Mucosa of stomach (tissue), 1 donor: ENCODE measurements around the gene FUT3.

Experiments
- H3K27me3 ChIP-seq: one replicate; pipeline ENCODE4 v1.7.0; 2013; ENCODE audit warnings: mild to moderate bottlenecking, low read length; ENCODE audit not compliant: control insufficient read depth, insufficient read depth
- H3K36me3 ChIP-seq: one replicate; pipeline ENCODE4 v1.7.0; 2013; ENCODE audit warnings: low read length; ENCODE audit not compliant: control insufficient read depth, insufficient read depth
- H3K4me1 ChIP-seq: one replicate; pipeline ENCODE4 v1.7.0; 2013; ENCODE audit warnings: mild to moderate bottlenecking, low read length; ENCODE audit not compliant: control insufficient read depth, insufficient read depth
- H3K4me3 ChIP-seq: one replicate; pipeline ENCODE4 v1.7.0; 2013; ENCODE audit warnings: low read length
- H3K9ac ChIP-seq: one replicate; pipeline ENCODE4 v1.7.0; 2013; ENCODE audit warnings: mild to moderate bottlenecking, low read length, moderate library complexity
- H3K9me3 ChIP-seq: one replicate; pipeline ENCODE4 v1.7.0; 2013; ENCODE audit warnings: mild to moderate bottlenecking, low read length, moderate library complexity; ENCODE audit not compliant: control insufficient read depth
- donor health status: Pancreatic carcinoma.

FUT3 gene

GRCh38 chr19:5799247-5800241 is 51.7 kb downstream of the FUT3 start:
- no peaks in the 10 kb centered on the region for H3K9me3 ChIP-seq
- peaks cover 55% of the 10 kb centered on the region for H3K4me1 ChIP-seq
- H3K36me3 ChIP-seq: no peaks in the 10 kb centered on the region
- no peak overlapping the region for H3K9ac ChIP-seq
- no peak overlapping the region for H3K4me3 ChIP-seq
- peaks cover 33% of the 10 kb centered on the region for H3K27me3 ChIP-seq

GRCh38 chr19:5798244-5798643 is 53.0 kb downstream of the FUT3 start:
- no peak overlapping the region for H3K9ac ChIP-seq
- H3K9me3 ChIP-seq: no peaks in the 10 kb centered on the region
- H3K4me3 ChIP-seq: no peak overlapping the region
- no peaks in the 10 kb centered on the region for H3K36me3 ChIP-seq
- H3K4me1 ChIP-seq: peaks cover 45% of the 10 kb centered on the region
- peaks cover 22% of the 10 kb centered on the region for H3K27me3 ChIP-seq

- H3K27me3 ChIP-seq: peaks cover under 1% of the 10 kb centered on the region
- no peaks in the 10 kb centered on the region for H3K9me3 ChIP-seq
- H3K9ac ChIP-seq: no peak overlapping the region
- peaks cover 22% of the 10 kb centered on the region for H3K4me1 ChIP-seq
- no peak overlapping the region for H3K4me3 ChIP-seq
- H3K36me3 ChIP-seq: no peaks in the 10 kb centered on the region
Observed at GRCh38 chr19:5795382-5795919, 55.8 kb downstream of the FUT3 start.

GRCh38 chr19:5793188-5793587 is 58.1 kb downstream of the FUT3 start:
- Histone ChIP-seq H3K9ac (no peak overlapping the region), H3K27me3 (no peaks in the 10 kb centered on the region), H3K36me3 (no peaks in the 10 kb centered on the region), H3K9me3 (no peaks in the 10 kb centered on the region), H3K4me3 (no peak overlapping the region), H3K4me1 (peaks cover 10% of the 10 kb centered on the region)
